Measurements from ENCODE around the gene SLC29A4. TPM values are rescaled to one million over a fixed set of nuclear protein-coding genes. Genes with fewer than 3 reads are reported as not detected.

Gene SLC29A4
- total RNA-seq, 1 donor from 2014 or later, result 2.7 TPM

DNA sequence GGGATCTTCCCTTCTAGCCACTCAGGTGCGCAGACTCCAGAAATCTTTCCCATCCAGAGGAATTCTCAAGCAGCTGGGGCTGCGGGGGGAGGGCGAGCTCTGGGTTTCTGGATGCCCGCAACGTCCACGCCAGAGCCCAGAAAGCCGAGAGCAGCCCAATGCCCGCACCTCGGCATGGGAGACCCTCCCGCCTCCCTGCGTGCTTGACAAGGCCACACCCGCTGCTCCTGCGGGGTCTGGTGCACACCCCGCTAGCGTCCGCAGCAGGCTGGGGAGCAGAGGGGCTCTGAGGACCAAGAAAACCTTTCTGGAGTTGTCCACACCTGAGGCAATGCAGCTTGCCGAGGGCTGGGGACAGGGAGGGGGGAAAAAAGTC, 66.2 kb downstream of the SLC29A4 start:
- Histone ChIP-seq H3K4me1 (peaks cover 17% of the 10 kb centered on the region), H3K4me3 (no peak overlapping the region), H3K9me3 (no peaks in the 10 kb centered on the region), H3K27me3 (no peaks in the 10 kb centered on the region), H3K36me3 (peaks cover 0 to 56% of the 10 kb centered on the region in 2 donors), H3K27ac (no peak overlapping the region)
- TF ChIP-seq POLR2AphosphoS5 (IDR thresholded peaks at IDR 0.05; ENCODE audit: insufficient read depth in 1 of 2, low read depth in 1 of 2), result no peak
- TF ChIP-seq, protein P1, sequence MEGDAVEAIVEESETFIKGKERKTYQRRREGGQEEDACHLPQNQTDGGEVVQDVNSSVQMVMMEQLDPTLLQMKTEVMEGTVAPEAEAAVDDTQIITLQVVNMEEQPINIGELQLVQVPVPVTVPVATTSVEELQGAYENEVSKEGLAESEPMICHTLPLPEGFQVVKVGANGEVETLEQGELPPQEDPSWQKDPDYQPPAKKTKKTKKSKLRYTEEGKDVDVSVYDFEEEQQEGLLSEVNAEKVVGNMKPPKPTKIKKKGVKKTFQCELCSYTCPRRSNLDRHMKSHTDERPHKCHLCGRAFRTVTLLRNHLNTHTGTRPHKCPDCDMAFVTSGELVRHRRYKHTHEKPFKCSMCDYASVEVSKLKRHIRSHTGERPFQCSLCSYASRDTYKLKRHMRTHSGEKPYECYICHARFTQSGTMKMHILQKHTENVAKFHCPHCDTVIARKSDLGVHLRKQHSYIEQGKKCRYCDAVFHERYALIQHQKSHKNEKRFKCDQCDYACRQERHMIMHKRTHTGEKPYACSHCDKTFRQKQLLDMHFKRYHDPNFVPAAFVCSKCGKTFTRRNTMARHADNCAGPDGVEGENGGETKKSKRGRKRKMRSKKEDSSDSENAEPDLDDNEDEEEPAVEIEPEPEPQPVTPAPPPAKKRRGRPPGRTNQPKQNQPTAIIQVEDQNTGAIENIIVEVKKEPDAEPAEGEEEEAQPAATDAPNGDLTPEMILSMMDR (IDR thresholded peaks at IDR 0.05), result no peak
- TF ChIP-seq POLR2A (IDR thresholded peaks at IDR 0.05), result no peak
- no peak for DNase-seq (ENCODE audit: extremely low spot score in 2 of 2)
- intact Hi-C loops (cut with DNase I), result no loop called here

DNA sequence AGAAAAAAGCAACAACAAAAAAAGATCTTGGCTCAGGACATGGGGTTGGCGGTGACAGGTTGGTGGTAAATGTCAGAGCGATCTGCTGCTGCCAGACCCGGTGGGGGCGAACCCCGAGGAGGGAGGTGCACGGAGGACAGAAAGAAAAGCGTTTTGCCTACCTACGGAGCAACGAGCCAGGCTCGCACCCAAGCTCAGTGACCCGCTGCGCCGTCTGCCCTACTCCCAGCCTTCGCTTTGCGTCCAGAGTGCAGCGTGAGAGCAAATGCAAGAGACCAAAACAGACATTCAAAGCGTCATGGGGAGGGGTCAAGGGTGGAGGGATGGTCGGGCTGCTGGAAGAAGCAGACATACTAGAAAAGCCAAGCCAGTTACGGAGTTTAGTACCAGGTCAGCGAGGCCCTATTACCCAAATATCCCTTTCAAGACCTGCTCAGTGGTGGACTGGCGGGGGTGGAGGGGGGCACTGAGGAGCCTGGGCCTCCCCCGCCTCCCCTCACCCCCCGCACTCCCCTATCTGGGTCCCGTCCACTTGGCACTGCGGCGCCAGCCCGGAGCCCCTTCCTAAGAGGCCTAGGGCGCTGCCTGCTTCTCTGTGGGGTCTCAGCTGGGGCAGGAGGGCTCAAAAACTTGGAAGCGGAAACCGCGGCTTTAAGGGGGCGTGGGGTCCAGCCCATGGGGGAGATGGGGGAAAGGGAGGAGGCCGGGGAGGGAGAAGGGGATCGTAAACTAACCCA, 66.9 kb downstream of the SLC29A4 start:
- peaks cover 23% of the 10 kb centered on the region for H3K4me1 ChIP-seq
- DNase-seq (ENCODE audit: extremely low spot score in 2 of 2), result no peak
- H3K4me3 ChIP-seq, result peak overlapping the region in 1 of 2 donors; percentile 14
- peaks cover 0 to 49% of the 10 kb centered on the region in 2 donors for H3K36me3 ChIP-seq
- peak overlapping the region; percentile 5 for H3K27ac ChIP-seq
- TF ChIP-seq POLR2AphosphoS5 (IDR thresholded peaks at IDR 0.05; ENCODE audit: insufficient read depth in 1 of 2, low read depth in 1 of 2) (no peak), POLR2A (IDR thresholded peaks at IDR 0.05) (no peak)
- TF ChIP-seq, protein P1 (IDR thresholded peaks at IDR 0.05), result no peak
- no peaks in the 10 kb centered on the region for H3K27me3 ChIP-seq
- no peaks in the 10 kb centered on the region for H3K9me3 ChIP-seq
- intact Hi-C loops (cut with DNase I), result no loop called here

DNA sequence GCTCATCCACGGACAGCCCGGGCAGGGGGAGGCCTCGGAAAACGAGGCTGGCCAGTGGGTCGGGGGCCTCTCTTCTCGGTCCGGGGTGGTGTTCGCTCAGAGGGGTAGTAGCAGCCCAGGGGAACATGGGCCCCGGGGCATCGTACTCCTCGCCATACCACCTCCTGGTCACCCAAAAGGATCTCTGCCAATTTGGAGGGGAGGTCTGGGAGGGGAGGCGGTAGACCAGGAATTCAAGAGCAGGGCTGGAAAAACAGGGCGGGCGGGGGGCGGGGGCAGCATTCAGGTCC, 67.4 kb downstream of the SLC29A4 start:
- Histone ChIP-seq H3K4me1 (peaks cover 28% of the 10 kb centered on the region), H3K4me3 (peak overlapping the region in 1 of 2 donors; percentile 14), H3K27ac (peak overlapping the region; percentile 5), H3K27me3 (no peaks in the 10 kb centered on the region), H3K9me3 (no peaks in the 10 kb centered on the region), H3K36me3 (peaks cover 0 to 44% of the 10 kb centered on the region in 2 donors)
- TF ChIP-seq POLR2AphosphoS5 (IDR thresholded peaks at IDR 0.05; ENCODE audit: insufficient read depth in 1 of 2, low read depth in 1 of 2) (no peak), POLR2A (IDR thresholded peaks at IDR 0.05) (no peak)
- TF ChIP-seq, protein P1 (IDR thresholded peaks at IDR 0.05), result no peak
- intact Hi-C loops (cut with DNase I), result no loop called here
- no peak for DNase-seq (ENCODE audit: extremely low spot score in 2 of 2)

- Histone ChIP-seq H3K27me3 (no peaks in the 10 kb centered on the region), H3K36me3 (peaks cover 0 to 42% of the 10 kb centered on the region in 2 donors), H3K27ac (no peak overlapping the region), H3K4me3 (no peak overlapping the region), H3K9me3 (no peaks in the 10 kb centered on the region), H3K4me1 (peaks cover 35% of the 10 kb centered on the region)
- intact Hi-C loops (cut with DNase I), result no loop called here
- no peak for DNase-seq (ENCODE audit: extremely low spot score in 2 of 2)
- peak in 1 of 2 donors; percentile 17 for TF ChIP-seq POLR2AphosphoS5 (IDR thresholded peaks at IDR 0.05; ENCODE audit: insufficient read depth in 1 of 2, low read depth in 1 of 2)
- TF ChIP-seq POLR2A (IDR thresholded peaks at IDR 0.05), result no peak
Observed at GRCh38 chr7:5350600-5351385, 68.0 kb downstream of the SLC29A4 start.

DNA sequence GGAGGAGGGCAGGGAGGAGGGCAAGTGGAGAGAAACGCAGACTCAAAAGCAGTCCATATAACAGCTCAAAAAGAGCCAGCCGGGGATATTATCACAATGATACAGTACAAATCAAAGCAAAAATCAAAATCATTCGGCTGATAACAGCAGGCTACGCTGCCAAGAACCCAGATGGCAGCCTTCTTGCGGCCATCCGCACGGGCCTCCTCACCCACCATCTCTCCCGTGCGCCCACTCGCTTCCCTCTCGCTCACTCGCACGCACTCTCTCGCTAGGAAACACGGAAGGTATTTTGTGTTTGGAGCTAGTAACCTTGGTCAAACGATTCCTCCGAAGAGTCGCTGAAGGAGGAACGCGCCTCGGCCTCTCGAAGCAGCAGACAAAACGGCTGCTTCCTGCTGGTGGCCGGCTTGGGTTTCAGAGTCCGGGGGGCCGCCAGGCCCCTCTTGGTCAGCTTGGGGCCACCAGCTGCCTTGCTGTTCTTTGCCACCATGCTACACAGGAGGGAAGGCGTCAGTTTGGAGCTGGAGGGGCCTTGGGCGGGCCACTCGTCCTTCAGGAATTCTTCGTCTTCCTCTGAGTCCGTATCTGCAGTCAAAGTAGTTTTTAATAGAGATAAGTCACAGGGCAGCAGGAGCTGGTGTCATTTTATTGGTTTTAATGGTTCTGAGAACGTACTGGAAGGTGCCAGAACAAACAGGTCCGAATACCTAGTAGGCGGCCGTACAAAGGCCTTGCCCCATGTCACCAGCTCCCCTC, 68.9 kb downstream of the SLC29A4 start:
- peaks cover 35% of the 10 kb centered on the region for H3K4me1 ChIP-seq
- no peak for DNase-seq (ENCODE audit: extremely low spot score in 2 of 2)
- H3K4me3 ChIP-seq, result no peak overlapping the region
- peaks cover 0 to 42% of the 10 kb centered on the region in 2 donors for H3K36me3 ChIP-seq
- no peaks in the 10 kb centered on the region for H3K9me3 ChIP-seq
- TF ChIP-seq POLR2AphosphoS5 (IDR thresholded peaks at IDR 0.05; ENCODE audit: insufficient read depth in 1 of 2, low read depth in 1 of 2), result no peak
- TF ChIP-seq, protein P1 (IDR thresholded peaks at IDR 0.05), result no peak
- no peak for TF ChIP-seq POLR2A (IDR thresholded peaks at IDR 0.05)
- intact Hi-C loops (cut with DNase I), result no loop called here
- no peak overlapping the region for H3K27ac ChIP-seq
- H3K27me3 ChIP-seq, result no peaks in the 10 kb centered on the region
